DND-41 (cell line): Measurements from ENCODE around the gene RNF38.

Experiments used
- ATAC-seq: fragments of 200-7000 bp; cut with Tn5 transposase; 3 replicates; pipeline ENCODE4 v1.9.1; 2021; ENCODE audit warnings: low read depth; ENCODE audit not compliant: insufficient read depth
- DNase-seq: peaks from one replicate; pipeline ENCODE4 v3.0.0-alpha.2; 2020
- H2AFZ ChIP-seq: 2 replicates; pipeline ENCODE4 v1.6.0; 2012; ENCODE audit warnings: low read depth, low read length
- H3K27ac ChIP-seq: 2 replicates; pipeline ENCODE4 v1.5.1; 2012; ENCODE audit warnings: low read length, inconsistent platforms
- H3K27me3 ChIP-seq: fragments of 200-600 bp; sonication (generic); 2 replicates; pipeline ENCODE4 v1.6.0; 2012; ENCODE audit warnings: low read length, mild to moderate bottlenecking, inconsistent platforms; ENCODE audit not compliant: insufficient read depth, poor library complexity
- H3K36me3 ChIP-seq: 2 replicates; pipeline ENCODE4 v1.5.1; 2012; ENCODE audit warnings: low read length, inconsistent platforms; ENCODE audit not compliant: insufficient read depth
- H3K4me1 ChIP-seq: 2 replicates; pipeline ENCODE4 v1.5.1; 2012; ENCODE audit warnings: mild to moderate bottlenecking, low read length; ENCODE audit not compliant: insufficient read depth
- H3K4me2 ChIP-seq: 2 replicates; pipeline ENCODE4 v1.6.0; 2012; ENCODE audit warnings: mild to moderate bottlenecking, moderate library complexity, low read length, inconsistent platforms; ENCODE audit not compliant: insufficient read depth
- H3K4me3 ChIP-seq, 2 experiments: fragments of 200-600 bp in 1 of 2; shearing (Covaris generic) in 1 of 2; 2 replicates each; pipeline ENCODE4 v1.5.1; 2012 to 2016; ENCODE audit warnings: inconsistent platforms in 2 of 2, low read length in 2 of 2, mild to moderate bottlenecking in 2 of 2, low read depth in 1 of 2, moderate library complexity in 1 of 2
- H3K79me2 ChIP-seq: 2 replicates; pipeline ENCODE4 v1.6.0; 2012; ENCODE audit warnings: low read length, inconsistent platforms; ENCODE audit not compliant: insufficient read depth
- H3K9ac ChIP-seq: 2 replicates; pipeline ENCODE4 v1.6.0; 2012; ENCODE audit warnings: low read depth, mild to moderate bottlenecking, inconsistent platforms, low read length, moderate library complexity
- H3K9me3 ChIP-seq: 2 replicates; pipeline ENCODE4 v1.5.1; 2012; ENCODE audit warnings: low read length, moderate library complexity, mild to moderate bottlenecking, inconsistent platforms; ENCODE audit not compliant: insufficient read depth, severe bottlenecking
- H4K20me1 ChIP-seq: 2 replicates; pipeline ENCODE4 v1.6.0; 2012; ENCODE audit warnings: low read length; ENCODE audit not compliant: insufficient read depth
- CTCF ChIP-seq: IDR thresholded peaks from 2 replicates; pipeline ENCODE4 v1.5.1; 2012; ENCODE audit warnings: borderline replicate concordance, low read length, moderate library complexity, mild to moderate bottlenecking; ENCODE audit not compliant: poor library complexity, severe bottlenecking; ENCODE audit errors: extremely low read depth
- EZH2 ChIP-seq: IDR thresholded peaks from 3 replicates; pipeline ENCODE4 v1.6.1; 2012; ENCODE audit warnings: borderline replicate concordance, low read depth, mild to moderate bottlenecking, moderate library complexity, low read length, inconsistent platforms; ENCODE audit not compliant: severe bottlenecking

RNF38 gene

GRCh38 chr9:36328798-36329411 lies 71.2 kb downstream of the RNF38 start:
- no peak overlapping the region for H3K9ac ChIP-seq
- TF ChIP-seq CTCF (peak; percentile 85), EZH2 (no peak)
- ATAC-seq = peak; percentile 87
- peaks cover 3% of the 10 kb centered on the region; the same call in 1 of the 2 replicates for H3K4me1 ChIP-seq
- no peak overlapping the region for H3K27ac ChIP-seq
- H3K27me3 ChIP-seq = no peaks in the 10 kb centered on the region
- H3K36me3 ChIP-seq = no peaks in the 10 kb centered on the region
- no peak overlapping the region for H3K4me3 ChIP-seq
- no peaks in the 10 kb centered on the region for H4K20me1 ChIP-seq
- H3K4me2 ChIP-seq = peak overlapping the region; percentile 48
- DNase-seq = peak; percentile 53
- H3K79me2 ChIP-seq = no peaks in the 10 kb centered on the region
- H2AFZ ChIP-seq = peak overlapping the region; percentile 67
- H3K9me3 ChIP-seq = no peaks in the 10 kb centered on the region

GRCh38 chr9:36325081-36325828 lies 74.8 kb downstream of the RNF38 start:
- H3K4me3 ChIP-seq = no peak overlapping the region
- H3K4me1 ChIP-seq = peaks cover 3% of the 10 kb centered on the region; the same call in 1 of the 2 replicates

GRCh38 chr9:36323926-36324325 lies 76.1 kb downstream of the RNF38 start:
- Histone ChIP-seq H4K20me1 (no peaks in the 10 kb centered on the region), H3K79me2 (no peaks in the 10 kb centered on the region), H3K4me3 (no peak overlapping the region), H3K4me1 (peaks cover 3% of the 10 kb centered on the region; the same call in 1 of the 2 replicates), H3K36me3 (no peaks in the 10 kb centered on the region), H3K27ac (no peak overlapping the region), H3K27me3 (no peaks in the 10 kb centered on the region), H3K4me2 (no peak overlapping the region), H2AFZ (no peak overlapping the region), H3K9ac (no peak overlapping the region), H3K9me3 (no peaks in the 10 kb centered on the region)
- no peak for TF ChIP-seq EZH2
- no peak for TF ChIP-seq CTCF
- ATAC-seq = no peak
- no peak for DNase-seq

More at GRCh38 chr9:36325081-36325828, 74.8 kb downstream of the RNF38 start:
- Histone ChIP-seq H3K9ac (no peak overlapping the region), H2AFZ (no peak overlapping the region), H4K20me1 (no peaks in the 10 kb centered on the region), H3K79me2 (no peaks in the 10 kb centered on the region), H3K9me3 (no peaks in the 10 kb centered on the region), H3K27ac (no peak overlapping the region), H3K27me3 (no peaks in the 10 kb centered on the region), H3K36me3 (no peaks in the 10 kb centered on the region), H3K4me2 (no peak overlapping the region)
- no peak for ATAC-seq
- TF ChIP-seq CTCF (no peak), EZH2 (no peak)
- no peak for DNase-seq
